ENCODE data around the gene COL21A1.

DNA sequence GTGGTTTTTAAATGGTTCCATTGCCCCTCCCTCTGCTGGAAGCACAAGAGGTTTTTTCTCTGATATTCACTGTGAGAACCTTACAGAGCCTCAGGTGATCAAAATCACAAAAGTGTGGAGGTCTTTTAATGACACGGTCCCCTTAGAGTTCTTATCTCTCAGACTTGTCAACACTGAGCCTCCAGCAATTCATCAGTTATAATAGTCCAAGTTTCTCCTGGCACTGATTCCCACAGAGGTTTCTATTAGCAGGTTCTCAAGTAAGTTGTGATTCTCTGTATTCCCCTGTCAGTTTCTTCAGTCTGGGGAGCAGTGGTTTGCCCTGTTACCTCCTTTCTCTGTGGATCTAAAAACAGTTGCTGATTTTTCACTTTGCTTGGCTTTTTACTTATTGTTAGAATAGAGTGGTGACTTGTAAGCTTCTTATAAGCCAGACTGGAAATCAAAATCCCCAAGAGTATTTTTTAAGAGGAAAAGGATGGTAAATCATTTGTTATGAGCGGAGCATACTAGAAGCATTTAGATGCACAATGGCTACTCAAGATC is 214.6 kb downstream of the COL21A1 start:
- TF ChIP-seq, protein P1, sequence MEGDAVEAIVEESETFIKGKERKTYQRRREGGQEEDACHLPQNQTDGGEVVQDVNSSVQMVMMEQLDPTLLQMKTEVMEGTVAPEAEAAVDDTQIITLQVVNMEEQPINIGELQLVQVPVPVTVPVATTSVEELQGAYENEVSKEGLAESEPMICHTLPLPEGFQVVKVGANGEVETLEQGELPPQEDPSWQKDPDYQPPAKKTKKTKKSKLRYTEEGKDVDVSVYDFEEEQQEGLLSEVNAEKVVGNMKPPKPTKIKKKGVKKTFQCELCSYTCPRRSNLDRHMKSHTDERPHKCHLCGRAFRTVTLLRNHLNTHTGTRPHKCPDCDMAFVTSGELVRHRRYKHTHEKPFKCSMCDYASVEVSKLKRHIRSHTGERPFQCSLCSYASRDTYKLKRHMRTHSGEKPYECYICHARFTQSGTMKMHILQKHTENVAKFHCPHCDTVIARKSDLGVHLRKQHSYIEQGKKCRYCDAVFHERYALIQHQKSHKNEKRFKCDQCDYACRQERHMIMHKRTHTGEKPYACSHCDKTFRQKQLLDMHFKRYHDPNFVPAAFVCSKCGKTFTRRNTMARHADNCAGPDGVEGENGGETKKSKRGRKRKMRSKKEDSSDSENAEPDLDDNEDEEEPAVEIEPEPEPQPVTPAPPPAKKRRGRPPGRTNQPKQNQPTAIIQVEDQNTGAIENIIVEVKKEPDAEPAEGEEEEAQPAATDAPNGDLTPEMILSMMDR (IDR thresholded peaks at IDR 0.05), result no peak
- no peak for TF ChIP-seq POLR2A (IDR thresholded peaks at IDR 0.05)
